ENCODE results near the gene CD96.
"Not testable (repeated sequence)": the region's sequence is repeated elsewhere in the genome, so short reads cannot be mapped to it uniquely, and the experiment has no call there.

Gene CD96

DNA sequence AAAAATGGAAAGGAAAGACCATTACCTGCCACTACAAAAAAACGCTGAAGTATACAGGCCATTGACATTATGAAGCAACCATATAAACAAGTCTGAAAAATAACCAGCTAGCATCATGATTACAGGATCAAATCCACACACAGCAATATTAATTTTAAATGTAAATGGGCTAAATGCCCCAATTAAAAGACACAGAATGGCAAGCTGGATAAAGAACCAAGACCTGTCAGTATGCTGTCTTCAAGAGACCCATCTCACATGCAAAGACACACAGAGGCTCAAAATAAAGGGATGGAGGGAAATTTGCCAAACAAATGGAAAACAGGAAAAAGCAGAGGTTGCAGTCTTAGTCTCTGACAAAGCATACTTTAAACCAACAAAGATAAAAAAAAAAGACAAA is 87.0 kb downstream of the CD96 start:
- DNase-seq = not testable (repeated sequence)

DNA sequence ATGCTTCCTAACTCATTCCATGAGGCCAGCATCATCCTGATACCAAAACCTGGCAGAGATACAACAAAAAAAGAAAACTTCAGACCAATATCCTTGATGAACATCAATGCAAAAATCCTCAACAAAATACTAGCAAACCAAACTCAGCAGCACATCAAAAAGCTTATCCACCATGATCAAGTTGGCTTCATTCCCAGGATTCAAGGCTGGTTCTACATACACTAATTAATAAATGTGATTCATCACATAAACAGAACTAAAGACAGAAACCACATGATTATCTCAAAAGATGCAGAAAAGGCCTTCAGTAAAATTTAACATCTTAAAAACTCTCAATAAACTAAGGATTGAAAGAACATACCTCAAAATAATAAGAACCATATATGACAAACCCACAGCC is 88.6 kb downstream of the CD96 start:
- not testable (repeated sequence) for DNase-seq

DNA sequence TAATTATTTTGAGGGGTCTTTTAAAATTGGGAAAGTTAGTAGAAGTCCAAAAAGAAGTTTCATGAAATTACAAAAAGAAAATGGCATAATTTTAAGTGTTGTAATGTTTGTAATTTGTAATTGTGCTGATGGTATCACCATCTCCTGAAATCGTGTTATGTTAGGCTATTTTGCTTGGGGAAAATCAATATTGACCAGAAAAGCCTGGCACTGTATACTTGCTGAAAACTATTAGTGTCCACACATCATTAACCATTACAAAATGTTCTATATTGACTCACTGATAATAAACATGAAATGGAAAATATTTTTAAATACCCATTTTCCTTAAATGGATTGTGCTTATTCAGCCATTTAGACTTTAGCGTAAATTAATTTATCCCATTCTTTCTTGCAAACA is 93.4 kb downstream of the CD96 start:
- no peak for DNase-seq

DNA sequence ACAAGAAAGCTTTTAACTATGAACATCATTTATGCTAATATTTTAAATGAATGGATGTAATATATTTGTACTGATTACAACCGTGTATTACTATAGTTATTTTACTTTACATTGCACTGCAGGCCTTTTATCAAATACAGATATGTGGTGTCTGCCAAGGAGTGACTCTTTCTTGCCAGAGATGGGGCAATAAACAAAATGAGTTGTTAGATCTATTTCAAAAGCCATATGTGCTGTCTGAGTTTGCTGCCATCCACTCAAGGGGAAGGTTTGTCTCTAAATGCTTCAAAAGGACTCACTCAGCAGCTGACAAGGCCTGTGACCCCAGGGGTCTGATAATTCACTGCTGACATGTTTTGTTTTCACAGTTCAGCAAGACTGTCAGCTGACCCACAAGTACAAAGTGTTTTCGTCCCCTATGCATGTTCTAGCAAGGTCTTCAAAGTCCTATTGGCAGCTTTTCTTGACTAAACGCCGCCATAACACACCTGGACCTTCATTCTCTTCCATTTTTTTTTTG is 94.4 kb downstream of the CD96 start:
- no peak for DNase-seq

DNA sequence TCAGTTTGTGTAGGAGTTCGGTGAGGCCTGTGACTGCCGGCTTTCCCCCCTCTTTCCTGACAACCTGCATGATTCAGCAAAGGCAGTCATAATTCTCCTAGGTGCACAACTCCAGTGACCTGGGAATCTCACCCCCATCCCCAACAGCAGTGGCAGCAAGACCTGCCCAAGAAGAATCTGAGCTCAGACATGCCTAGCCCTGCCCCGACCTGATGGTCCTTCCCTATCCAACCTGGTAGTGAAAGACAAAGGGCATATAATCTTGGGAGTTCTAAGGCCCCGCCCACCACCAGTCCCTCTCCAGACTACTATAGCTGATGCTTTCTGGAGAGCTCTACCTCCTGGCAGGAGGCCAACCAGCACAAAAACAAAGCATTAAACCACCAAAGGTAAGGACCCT is 97.3 kb downstream of the CD96 start:
- no peak for DNase-seq

DNA sequence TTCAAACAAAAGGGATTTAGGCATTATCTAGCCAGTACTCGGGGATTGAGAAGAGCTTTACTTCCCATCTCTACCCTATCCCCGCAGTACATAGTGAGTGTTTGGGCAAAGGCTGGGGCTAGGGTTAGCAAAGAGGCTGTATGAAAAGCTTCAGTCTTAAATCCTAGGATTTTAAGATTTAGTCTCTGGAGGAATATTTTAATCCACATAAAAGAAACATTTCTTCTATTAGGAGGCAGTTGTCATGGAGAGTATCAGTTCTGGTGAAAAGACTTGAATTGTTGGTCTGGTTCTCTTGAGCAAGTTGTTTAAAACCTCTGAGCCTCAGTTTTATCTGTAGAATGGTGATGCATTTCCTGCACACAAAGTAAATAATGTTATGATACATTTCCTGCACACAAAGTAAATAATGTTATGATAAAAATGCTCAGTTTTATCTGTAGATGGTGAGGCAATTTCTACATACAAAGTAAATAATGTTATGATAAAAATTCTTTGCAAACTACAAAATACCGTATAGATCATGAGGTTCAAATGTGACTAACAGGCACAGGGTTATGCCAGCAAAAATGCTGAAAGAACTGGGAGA is 107.1 kb downstream of the CD96 start:
- no peak for DNase-seq

DNA sequence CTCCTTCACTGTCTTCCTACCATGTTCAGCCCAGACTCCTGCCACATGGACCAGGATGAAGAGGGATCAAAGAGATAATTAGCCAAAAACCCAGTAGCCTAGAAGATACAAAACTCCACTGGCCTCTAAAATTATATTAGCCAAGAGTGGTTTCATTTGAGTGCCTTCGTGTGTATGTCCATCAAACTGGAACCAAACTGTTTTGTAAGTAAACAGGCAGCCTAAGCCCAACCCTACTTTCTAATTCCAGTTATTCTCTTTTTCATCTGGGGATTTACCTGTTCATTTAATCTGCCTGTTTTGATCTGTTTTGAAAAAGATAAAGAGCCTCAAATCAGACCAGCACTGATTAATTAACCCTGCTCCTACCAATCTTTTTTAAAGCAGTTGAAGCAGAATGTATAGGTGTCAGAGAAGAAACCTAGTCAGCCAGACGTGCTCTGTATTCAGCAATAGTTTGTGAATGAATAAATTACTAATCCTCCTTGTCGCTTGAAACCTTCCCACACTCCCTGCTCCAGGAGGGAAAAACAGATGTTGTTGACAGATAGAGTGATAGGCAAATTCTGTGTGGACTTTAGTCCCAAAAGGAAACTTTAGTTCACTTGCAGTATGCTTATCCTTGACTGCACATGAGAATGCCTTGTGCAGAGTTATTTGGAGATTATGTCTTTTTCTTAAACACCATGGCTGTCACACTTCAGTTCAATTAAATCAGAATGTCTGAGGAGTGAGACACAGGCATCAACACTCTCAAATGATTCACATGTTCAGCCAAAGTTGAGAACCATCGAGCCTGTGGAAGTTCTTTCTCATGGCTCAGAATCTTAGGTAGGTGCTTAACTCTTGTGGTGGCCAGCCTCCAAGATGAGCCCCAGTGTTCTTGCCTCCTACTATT is 108.6 kb downstream of the CD96 start:
- no peak for DNase-seq

DNA sequence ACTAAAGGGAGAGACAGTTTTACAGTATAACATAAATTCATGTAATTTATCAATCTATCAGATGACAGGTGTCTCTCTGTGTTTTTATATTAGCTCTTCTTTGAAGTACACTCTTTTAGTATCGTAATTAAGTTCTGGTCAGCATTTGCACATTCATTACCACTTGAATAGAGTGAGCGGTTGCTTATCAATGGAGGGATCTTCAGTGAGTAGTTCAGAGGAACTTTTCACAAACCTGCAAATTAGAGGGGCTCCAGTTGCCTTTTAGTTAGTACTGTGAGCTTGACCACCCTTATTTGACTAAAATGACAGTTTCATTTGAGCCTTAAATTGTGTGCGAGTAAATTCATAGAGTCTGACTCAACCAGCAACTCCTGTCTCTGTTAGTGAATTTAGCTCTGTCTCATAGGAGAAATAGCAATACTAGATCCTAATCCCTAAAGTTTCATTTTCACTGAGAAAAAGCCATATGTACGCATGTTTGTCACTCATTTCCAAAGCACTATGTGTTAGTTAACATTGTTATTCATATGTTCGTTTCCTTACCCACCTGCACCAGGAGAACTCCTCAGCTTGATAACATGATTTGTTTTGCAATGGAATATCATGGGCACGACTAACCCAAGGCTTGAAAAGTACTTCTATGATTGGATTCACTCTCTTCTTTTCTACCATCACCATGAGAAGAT is 110.6 kb downstream of the CD96 start:
- DNase-seq = no peak

DNA sequence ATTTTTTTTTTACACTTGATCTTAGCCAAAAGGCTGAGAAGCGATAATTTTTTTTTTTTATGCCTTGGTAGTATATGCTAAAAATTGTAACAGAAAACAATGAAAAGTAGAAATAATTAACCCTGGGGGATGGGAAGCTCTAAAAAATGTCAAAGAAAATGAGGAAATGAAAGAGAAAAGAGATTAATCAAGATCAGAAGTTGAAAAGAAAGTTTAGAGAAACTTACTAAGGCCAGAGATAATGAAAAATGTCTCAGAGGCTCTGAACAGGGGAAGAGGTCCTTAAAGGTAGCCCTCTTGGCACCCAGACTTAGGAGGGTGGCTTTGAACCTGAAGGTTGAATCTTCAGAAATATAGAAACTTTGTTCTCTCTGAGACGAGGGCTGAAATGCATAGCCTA is 111.8 kb downstream of the CD96 start:
- no peak for DNase-seq

DNA sequence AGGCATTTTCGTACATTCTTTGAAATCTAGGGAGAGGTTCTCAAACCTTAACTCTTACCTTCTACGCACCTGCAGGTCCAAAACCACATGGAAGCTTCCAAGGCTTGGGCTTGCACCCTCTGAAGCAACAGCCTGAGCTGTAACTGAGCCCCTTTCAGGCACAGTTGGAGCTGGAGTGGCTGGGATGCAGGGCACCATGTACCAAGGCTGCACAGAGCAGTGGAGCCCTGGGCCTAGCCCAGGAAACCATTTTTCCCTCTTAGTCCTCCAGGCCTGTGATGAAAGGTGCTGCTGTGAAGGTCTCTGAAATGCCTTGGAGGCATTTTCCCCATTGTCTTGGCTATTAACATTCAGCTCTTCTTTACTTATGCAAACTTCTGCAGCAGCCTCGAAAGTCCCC is 120.0 kb downstream of the CD96 start:
- no peak for DNase-seq

DNA sequence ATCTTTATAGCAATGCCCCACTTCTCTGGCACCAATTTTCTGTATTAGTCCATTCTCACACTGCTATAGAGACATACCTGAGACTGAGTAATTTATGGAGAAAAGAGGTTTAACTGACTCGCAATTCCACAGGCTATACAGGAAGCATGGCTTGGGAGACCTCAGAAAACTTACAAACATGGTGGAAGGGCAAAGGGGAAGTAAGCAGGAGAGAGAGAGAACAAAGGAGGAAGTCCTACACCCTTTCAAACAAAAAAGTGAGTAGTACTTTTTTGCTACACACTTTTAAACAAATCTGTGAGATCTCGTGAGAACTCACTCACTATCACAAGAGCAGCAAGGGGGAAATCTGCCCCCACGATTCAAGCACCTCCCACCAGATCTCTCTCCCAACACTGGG is 120.9 kb downstream of the CD96 start:
- no peak for DNase-seq

DNA sequence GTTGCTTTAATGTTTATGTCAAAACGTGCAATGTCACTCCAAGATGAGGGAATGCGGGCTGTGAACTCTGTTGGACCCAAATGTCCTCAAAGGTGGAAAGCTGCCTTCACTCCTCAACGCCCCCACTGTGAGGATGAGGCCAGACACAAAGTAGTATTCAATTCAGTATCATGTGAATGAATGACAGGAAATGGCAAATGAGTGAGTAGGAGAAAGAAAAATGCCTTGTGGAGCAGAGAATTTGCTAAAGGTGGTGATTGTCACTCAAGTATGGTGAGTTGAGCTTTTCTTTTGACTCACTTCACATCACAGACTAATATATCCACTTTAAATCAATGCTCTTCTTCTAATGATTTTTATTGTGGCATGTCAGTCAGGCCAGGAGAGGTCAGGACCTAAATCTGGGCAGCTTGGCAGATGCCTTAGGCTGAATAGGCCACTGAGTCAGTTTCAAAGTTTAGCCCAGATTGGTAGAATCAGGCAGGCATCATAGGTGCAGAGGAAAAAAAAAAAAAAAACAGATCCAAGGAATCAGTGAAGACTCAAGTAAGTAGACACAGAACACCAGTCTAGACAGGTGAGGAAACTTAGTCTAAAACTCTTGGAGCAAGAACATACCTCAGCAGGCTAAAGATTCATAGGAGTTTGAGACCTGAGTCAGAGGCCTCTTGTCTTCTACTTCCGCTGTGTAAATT is 124.2 kb downstream of the CD96 start:
- no peak for DNase-seq

DNA sequence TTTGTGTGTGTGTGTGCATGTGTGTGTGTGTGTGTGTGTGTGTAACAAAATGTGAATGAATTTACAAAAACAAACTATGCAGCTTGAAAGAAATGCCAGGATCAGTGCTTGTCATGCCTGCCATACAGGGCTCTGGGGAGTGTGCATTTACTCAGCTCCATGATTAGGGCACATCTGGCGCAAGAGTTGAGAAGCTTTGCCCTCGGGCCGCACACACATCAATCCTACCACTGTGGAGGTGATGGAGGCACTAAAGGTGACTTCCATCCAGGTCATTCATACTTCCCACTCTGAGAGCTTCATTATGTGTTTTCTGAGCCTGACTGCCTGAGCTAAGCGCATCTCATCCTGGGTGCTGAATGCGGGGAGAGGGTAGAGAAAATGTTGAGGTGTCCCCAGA is 125.2 kb downstream of the CD96 start:
- no peak for DNase-seq

DNA sequence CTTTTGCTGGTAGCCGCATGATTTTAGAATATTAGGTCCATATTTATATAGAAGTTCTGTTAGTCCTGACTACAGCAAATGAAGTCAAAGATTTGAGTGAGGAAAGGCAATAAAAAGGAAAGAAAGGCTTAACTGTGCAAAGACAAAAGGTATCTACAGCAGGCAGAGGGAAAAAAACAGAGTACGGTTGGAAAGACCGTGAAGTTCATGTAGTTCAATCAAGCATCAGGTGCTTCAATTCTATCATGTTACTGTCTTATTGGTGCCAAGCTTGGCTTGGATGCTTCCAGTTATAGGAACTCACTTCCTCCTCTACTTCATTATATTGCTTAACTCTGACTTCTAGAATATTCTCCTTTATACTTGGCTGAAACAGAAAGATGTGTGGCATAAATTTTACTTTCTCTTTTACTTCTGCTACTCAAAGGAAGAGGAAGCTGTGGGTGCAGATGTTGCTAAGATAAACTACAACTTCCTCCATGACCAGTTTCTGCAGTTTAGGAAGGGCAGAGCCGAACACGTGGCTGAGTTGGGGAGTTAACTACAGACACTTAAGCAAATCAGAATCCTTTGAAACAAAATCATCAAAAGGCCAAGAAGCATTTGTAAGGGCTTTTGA is 125.7 kb downstream of the CD96 start:
- no peak for DNase-seq

DNA sequence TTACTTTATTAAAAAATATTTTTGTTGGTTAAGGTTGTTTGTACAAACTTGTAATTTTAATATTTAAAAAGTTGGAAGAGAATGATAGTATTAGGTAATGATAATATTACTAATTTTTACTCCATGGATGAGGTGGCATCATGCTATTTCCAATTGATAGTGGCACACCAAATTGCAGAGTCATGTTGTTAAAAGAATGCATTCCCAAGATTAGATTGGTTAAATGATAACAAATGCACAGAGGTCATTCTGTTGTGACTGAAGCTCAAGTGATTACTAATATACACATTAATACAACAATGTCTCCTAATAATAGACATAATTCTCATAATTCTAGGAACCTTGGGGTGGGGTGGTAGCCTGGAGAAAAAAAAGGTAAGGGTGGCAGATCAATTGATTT is 126.3 kb downstream of the CD96 start:
- DNase-seq = no peak

DNA sequence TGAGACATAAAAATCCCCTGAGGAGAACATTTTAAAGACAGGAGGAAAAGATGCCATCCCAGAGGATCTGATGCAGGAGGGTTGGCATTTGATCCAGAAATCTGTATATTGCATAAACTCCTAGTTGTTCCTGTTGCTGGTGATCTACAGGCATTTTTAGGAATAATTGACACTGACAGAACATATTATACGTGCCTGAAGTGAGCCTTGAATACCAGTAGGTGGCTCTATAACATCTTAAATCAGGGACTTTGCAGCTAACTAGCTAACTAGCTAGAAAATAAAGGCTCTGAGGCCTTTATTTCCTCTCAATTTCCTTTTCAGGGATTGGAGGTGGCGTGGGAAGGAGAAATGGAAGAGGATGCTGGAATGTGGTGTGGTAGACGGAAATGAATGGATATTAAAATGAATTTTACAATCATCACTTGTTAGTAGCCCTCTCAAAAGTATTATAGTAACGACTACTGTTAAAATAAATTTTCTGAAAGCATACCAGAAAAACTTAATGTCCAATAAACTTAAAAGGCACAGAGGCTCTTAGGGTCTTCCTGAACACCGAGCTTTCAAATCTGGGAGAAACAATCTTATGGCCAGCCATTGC is 127.0 kb downstream of the CD96 start:
- DNase-seq = peak; percentile 49

DNA sequence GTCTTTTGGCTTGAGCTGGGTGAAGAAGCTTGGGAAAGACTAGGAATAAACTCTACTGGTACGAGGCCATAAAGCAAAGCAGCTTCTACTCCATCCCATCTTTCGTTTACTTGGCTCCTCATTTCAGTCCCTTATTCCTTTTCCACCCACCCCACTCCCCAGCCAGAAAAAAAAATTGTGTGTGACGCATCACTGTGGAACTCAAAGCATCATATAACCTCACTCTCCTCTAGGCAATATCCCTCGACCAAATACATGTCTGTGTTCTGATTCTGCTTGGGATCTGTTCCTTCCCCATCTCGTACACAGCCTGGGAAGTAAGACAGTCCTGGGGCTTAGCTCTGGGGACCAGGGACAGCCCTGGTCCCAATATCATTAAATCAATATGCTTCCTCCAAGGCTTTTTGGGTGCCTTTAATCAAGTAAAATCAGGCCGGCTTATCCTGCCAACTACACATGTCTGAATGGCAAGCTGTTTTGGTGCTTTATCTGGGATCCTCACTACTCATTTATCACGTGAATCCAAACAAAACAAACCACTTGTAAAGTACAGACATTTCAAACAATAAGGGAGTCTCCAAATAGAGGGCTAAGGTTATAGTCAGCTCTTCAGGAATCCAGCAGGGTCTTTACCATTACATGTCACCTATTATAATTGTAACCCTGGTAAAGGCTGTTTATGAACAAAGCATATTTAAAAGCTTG is 128.1 kb downstream of the CD96 start:
- DNase-seq = peak; percentile 25

DNA sequence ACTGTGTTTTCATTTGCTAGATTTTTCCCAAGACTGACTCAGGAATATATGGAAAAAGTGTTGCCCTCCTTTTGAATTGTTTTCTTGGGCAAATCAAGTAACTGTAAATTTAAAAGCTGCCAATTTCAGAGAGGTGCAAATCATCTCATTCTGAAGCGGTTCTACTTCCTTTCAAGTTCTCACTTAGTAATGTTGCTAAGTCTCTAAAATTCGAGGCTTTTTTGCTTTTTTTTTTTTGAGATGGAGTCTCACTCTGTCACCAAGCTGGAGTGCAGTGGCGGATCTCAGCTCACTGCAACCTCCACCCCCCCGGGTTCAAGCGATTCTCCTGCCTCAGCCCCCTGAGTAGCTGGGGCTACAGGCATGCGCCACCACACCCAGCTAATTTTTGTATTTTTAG is 130.5 kb downstream of the CD96 start:
- not testable (repeated sequence) for DNase-seq

DNA sequence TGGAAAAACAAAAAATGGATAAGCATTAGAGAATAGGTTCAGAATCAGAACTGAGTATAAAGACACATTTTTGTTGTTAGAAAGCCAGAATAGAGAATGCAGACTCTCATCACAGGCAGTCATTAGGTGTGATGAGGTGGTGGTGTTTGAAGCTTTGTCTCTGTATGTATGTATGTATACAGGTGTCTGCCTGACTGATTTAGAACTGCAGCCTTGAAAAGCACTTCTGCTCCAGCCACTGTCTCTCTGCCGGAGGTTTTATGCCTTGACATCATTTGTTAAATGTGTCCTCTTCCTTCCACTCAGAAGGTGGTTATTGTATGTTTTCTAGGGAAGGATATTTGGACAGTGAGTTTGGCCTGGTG is 133.8 kb downstream of the CD96 start:
- no peak for DNase-seq

DNA sequence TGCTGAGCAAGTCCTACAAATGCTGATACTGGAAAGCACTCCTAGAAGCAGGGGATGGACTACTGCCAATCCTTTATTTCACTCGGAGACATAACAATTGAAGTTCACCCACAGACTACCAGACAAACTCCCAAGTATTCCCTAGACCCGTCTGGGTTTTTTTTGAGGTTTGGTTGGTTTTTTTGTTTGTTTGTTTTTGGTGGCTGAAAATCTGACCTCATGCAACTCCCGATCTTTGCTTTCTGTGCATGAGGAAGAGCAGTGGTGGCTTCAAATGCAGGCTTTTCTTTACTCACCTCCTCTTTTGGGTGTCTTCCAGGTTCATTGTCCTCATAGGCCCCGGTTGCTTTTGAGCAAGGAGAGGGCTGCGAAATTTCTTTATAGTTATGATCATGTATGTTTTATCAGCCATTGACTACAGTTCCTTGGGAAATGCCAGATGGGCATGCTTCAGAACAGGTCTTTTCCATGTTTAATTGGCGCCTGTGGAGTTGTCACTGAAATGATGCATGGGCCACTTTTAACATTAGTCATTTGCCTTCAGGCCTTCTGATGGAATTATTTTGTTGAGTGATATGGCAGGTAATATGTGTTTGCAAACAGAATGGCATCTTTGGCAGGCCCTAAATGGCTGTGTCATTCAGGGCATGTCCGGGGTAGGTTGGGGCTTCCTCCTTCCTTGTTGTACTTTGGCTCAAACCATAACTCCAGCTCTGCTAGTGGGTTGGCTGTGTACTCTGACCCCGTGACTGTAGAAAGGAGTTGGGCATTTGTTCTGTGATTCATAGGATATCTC is 134.4 kb downstream of the CD96 start:
- DNase-seq = no peak

DNA sequence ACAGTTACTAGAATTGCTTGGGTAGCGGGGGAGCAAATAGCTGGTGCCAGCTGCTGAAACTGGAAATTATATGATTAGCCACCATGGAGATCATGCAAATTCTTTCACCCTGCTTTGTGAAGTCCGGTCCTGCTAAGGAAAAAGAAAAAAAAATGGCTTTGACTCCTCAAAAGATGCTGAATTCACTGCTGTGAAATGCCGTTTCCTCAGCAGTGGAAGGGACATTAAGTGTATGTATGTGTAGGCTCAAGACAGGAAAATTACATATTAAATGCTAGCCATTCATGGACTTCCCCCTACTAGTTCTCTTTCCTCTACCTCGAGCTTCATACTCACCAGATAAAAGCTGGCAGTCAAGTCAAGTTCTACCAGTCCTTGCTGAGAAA is 135.0 kb downstream of the CD96 start:
- DNase-seq = no peak
